M059J (cell line): ENCODE measurements around the gene PHACTR3. TPM values are rescaled to one million over a fixed set of nuclear protein-coding genes. Genes with fewer than 3 reads are reported as not detected.

Experiments
- DNase-seq: peaks from one replicate; pipeline ENCODE4 v3.0.0-alpha.2; 2012; ENCODE audit warnings: low read depth
- total RNA-seq: library from RNA; depleted of rRNA; stranded (reverse); fragments of >200 nt; shearing (Covaris generic); gene quantifications from 2 replicates; pipeline ENCODE4 v1.2.3, GENCODE V29; 2014

Gene PHACTR3
- total RNA-seq, 1 experiment from 2014 or later, result not detected

GRCh38 chr20:59620860-59621505 lies 16.6 kb downstream of the PHACTR3 start:
- DNase-seq, result no peak

GRCh38 chr20:59622496-59622895 lies 18.2 kb downstream of the PHACTR3 start:
- no peak for DNase-seq

GRCh38 chr20:59623133-59623532 lies 18.8 kb downstream of the PHACTR3 start:
- no peak for DNase-seq

- no peak for DNase-seq
These were observed 19.2 kb downstream of the PHACTR3 start for GRCh38 chr20:59623583-59623982.

- no peak for DNase-seq
These were observed 20.1 kb downstream of the PHACTR3 start for GRCh38 chr20:59624401-59624800.

- DNase-seq, result no peak
These were observed 21.0 kb downstream of the PHACTR3 start for GRCh38 chr20:59625214-59625922.

GRCh38 chr20:59627298-59627697 lies 23.0 kb downstream of the PHACTR3 start:
- DNase-seq, result no peak

- DNase-seq, result no peak
These were observed 23.8 kb downstream of the PHACTR3 start for GRCh38 chr20:59628171-59628570.

- DNase-seq, result no peak
These were observed 25.1 kb downstream of the PHACTR3 start for GRCh38 chr20:59629141-59630045.

GRCh38 chr20:59630526-59630925 lies 26.2 kb downstream of the PHACTR3 start:
- no peak for DNase-seq

GRCh38 chr20:59631751-59632540 lies 27.6 kb downstream of the PHACTR3 start:
- no peak for DNase-seq

GRCh38 chr20:59632541-59633113 lies 28.3 kb downstream of the PHACTR3 start:
- no peak for DNase-seq

GRCh38 chr20:59633656-59634251 lies 29.4 kb downstream of the PHACTR3 start:
- DNase-seq, result no peak

- no peak for DNase-seq
These were observed 30.2 kb downstream of the PHACTR3 start for GRCh38 chr20:59634435-59635005.

GRCh38 chr20:59636766-59637370 lies 32.5 kb downstream of the PHACTR3 start:
- no peak for DNase-seq

GRCh38 chr20:59640267-59640666 lies 35.9 kb downstream of the PHACTR3 start:
- no peak for DNase-seq

- DNase-seq, result no peak
These were observed 39.3 kb downstream of the PHACTR3 start for GRCh38 chr20:59643615-59644061.

- DNase-seq, result no peak
These were observed 40.1 kb downstream of the PHACTR3 start for GRCh38 chr20:59644371-59644939.

- DNase-seq, result no peak
These were observed 40.9 kb downstream of the PHACTR3 start for GRCh38 chr20:59645271-59645670.

GRCh38 chr20:59645761-59646171 lies 41.4 kb downstream of the PHACTR3 start:
- no peak for DNase-seq
